CD14-positive monocyte (primary cell): ENCODE data around the gene ACSM3. TPM values are rescaled to one million over a fixed set of nuclear protein-coding genes. Genes with fewer than 3 reads are reported as not detected.
"Not testable (repeated sequence)": the region's sequence is repeated elsewhere in the genome, so short reads cannot be mapped to it uniquely, and the experiment has no call there.

Source experiments
- DNase-seq, 3 donors: peaks; one replicate each; pipeline ENCODE4 v3.0.0-alpha.2; 2011 to 2022
- H2AFZ ChIP-seq: 2 replicates; pipeline ENCODE4 v1.6.0; 2012; ENCODE audit warnings: mild to moderate bottlenecking, low read depth, low read length, inconsistent platforms; ENCODE audit not compliant: insufficient read depth, poor library complexity, severe bottlenecking
- H3K27ac ChIP-seq, 2 donors: 1 replicate in 1 of 2; 2 replicates in 1 of 2; pipeline ENCODE4 v1.5.1; 2012 to 2013; ENCODE audit warnings: low read length in 2 of 2, control low read depth in 1 of 2, inconsistent platforms in 1 of 2, low read depth in 1 of 2, mild to moderate bottlenecking in 1 of 2
- H3K27me3 ChIP-seq, 2 donors: one replicate each; pipeline versions ENCODE4 v1.6.0 to v1.6.1; 2011 to 2013; ENCODE audit warnings: low read length in 2 of 2; ENCODE audit not compliant: control insufficient read depth in 2 of 2, insufficient read depth in 2 of 2
- H3K36me3 ChIP-seq, 2 donors: replicated peaks in 1 of 2; 1 replicate in 1 of 2; 2 replicates in 1 of 2; pipeline versions ENCODE4 v1.5.1 to v1.6.1; 2012 to 2013; ENCODE audit warnings: low read length in 2 of 2, control low read depth in 1 of 2, inconsistent platforms in 1 of 2, mild to moderate bottlenecking in 1 of 2; ENCODE audit not compliant: insufficient read depth in 2 of 2, control insufficient read depth in 1 of 2
- H3K4me1 ChIP-seq, 2 donors: 1 replicate in 1 of 2; 2 replicates in 1 of 2; pipeline versions ENCODE4 v1.5.1 to v1.6.1; 2012 to 2013; ENCODE audit warnings: low read length in 2 of 2, control low read depth in 1 of 2, inconsistent platforms in 1 of 2, mild to moderate bottlenecking in 1 of 2, moderate library complexity in 1 of 2; ENCODE audit not compliant: insufficient read depth in 2 of 2, control insufficient read depth in 1 of 2
- H3K4me2 ChIP-seq: replicated peaks from 2 replicates; pipeline ENCODE3; 2012; ENCODE audit warnings: low read length, moderate library complexity, mild to moderate bottlenecking; ENCODE audit not compliant: poor library complexity, severe bottlenecking; ENCODE audit errors: extremely low read depth
- H3K4me3 ChIP-seq, 3 experiments: fragments of 200-600 bp in 1 of 3; sonication (generic) in 1 of 3; replicated peaks in 1 of 3; 1 replicate in 2 of 3; 2 replicates in 1 of 3; pipeline ENCODE4 v1.5.1; 2011 to 2013; ENCODE audit warnings: low read length in 3 of 3, mild to moderate bottlenecking in 3 of 3, control low read depth in 2 of 3, low read depth in 2 of 3, inconsistent platforms in 1 of 3, moderate library complexity in 1 of 3
- H3K79me2 ChIP-seq: 2 replicates; pipeline ENCODE4 v1.6.0; 2012; ENCODE audit warnings: mild to moderate bottlenecking, control low read depth, inconsistent platforms, low read length, moderate library complexity; ENCODE audit not compliant: insufficient read depth
- H3K9ac ChIP-seq: 2 replicates; pipeline ENCODE4 v1.6.0; 2017; ENCODE audit warnings: low read length, mild to moderate bottlenecking; ENCODE audit not compliant: insufficient read depth, poor library complexity, severe bottlenecking
- H3K9me3 ChIP-seq, 2 donors: replicated peaks in 1 of 2; 1 replicate in 1 of 2; 2 replicates in 1 of 2; pipeline versions ENCODE4 v1.5.1 to v1.6.1; 2012 to 2013; ENCODE audit warnings: low read length in 2 of 2, control low read depth in 1 of 2; ENCODE audit not compliant: control insufficient read depth in 1 of 2, insufficient read depth in 1 of 2
- H4K20me1 ChIP-seq: 2 replicates; pipeline ENCODE4 v1.6.0; 2012; ENCODE audit warnings: mild to moderate bottlenecking, low read length, control low read depth, moderate library complexity; ENCODE audit not compliant: insufficient read depth
- H3K27ac Mint-ChIP-seq, 7 donors: one replicate each; pipeline ENCODE4 v1.8.0; 2020; ENCODE audit warnings: mild to moderate bottlenecking in 7 of 7, mixed read lengths in 7 of 7, moderate library complexity in 6 of 7, inconsistent platforms in 2 of 7
- H3K27me3 Mint-ChIP-seq, 3 donors: one replicate each; pipeline ENCODE4 v1.8.0; 2021 to 2022; ENCODE audit warnings: low read depth in 3 of 3, mild to moderate bottlenecking in 3 of 3, mixed read lengths in 3 of 3, moderate library complexity in 3 of 3, inconsistent platforms in 1 of 3
- H3K36me3 Mint-ChIP-seq, 2 donors: one replicate each; pipeline ENCODE4 v1.8.0; 2020; ENCODE audit warnings: mixed read lengths in 2 of 2, inconsistent platforms in 1 of 2, mild to moderate bottlenecking in 1 of 2
- H3K4me1 Mint-ChIP-seq: one replicate; pipeline ENCODE4 v1.8.0; 2020; ENCODE audit warnings: mild to moderate bottlenecking, mixed read lengths
- H3K4me3 Mint-ChIP-seq, 2 donors: one replicate each; pipeline ENCODE4 v1.8.0; 2020; ENCODE audit warnings: mild to moderate bottlenecking in 2 of 2, mixed read lengths in 2 of 2, moderate library complexity in 1 of 2
- H3K9me3 Mint-ChIP-seq, 7 donors: one replicate each; pipeline ENCODE4 v1.8.0; 2020 to 2022; ENCODE audit warnings: mixed read lengths in 7 of 7, mild to moderate bottlenecking in 6 of 7, moderate library complexity in 6 of 7, inconsistent platforms in 2 of 7
- CTCF ChIP-seq: fragments of 200-600 bp; IDR thresholded peaks from one replicate; pipeline ENCODE4 v1.8.0; 2022; ENCODE audit warnings: antibody characterized with exemption, mild to moderate bottlenecking
- WGBS: methylation state at CpG from one replicate; pipeline ENCODE4 v1.1.5; 2013; ENCODE audit warnings: missing lambda C conversion rate; ENCODE audit not compliant: insufficient coverage; 5-methylcytosine and 5-hydroxymethylcytosine counted together
- intact Hi-C, 2 donors: fragments of 100-400 bp; cut with micrococcal nuclease; formaldehyde crosslinking; loops; one replicate each; pipeline versions ENCODE4 v1.15.0 to v1.15.1; 2023
- polyA plus RNA-seq, 3 donors: library from polyadenylated mRNA; depleted of rRNA in 1 of 3; unstranded in 2 of 3; stranded (reverse) in 1 of 3; fragments of 300-500 nt in 2 of 3; fragments of >200 nt in 1 of 3; fragmentation: Illumina TruSeq in 2 of 3; gene quantifications; 1 replicate in 2 of 3; 2 replicates in 1 of 3; pipeline ENCODE4 v1.2.3, GENCODE V29; 2012 to 2021

The ACSM3 gene
- polyA plus RNA-seq, 3 donors = 1.6 to 5.1 (median 1.9) TPM

- Histone ChIP-seq H3K4me2 (peak overlapping the region; percentile 89), H3K27me3 (no peaks in the 10 kb centered on the region), H3K36me3 (no peaks in the 10 kb centered on the region), H4K20me1 (no peaks in the 10 kb centered on the region), H3K4me3 (peak overlapping the region in 1 of 3 experiments; percentile 95), H3K9ac (no peak overlapping the region), H3K4me1 (peaks cover 11 to 20% of the 10 kb centered on the region in 2 donors), H2AFZ (peak overlapping the region; percentile 94), H3K9me3 (peaks cover 0 to 4% of the 10 kb centered on the region in 2 donors), H3K27ac (peak overlapping the region in 1 of 2 donors; percentile 93), H3K79me2 (no peaks in the 10 kb centered on the region)
- peaks cover 13% of the 10 kb centered on the region for H3K4me1 Mint-ChIP-seq
- DNase-seq = no peak
- H3K36me3 Mint-ChIP-seq = peaks cover 3 to 20% of the 10 kb centered on the region in 2 donors
- intact Hi-C loops = no loop called here
- peaks cover 7 to 25% (median 10%) of the 10 kb centered on the region in 7 donors for H3K9me3 Mint-ChIP-seq
- peak overlapping the region in 1 of 2 donors; percentile 84 for H3K4me3 Mint-ChIP-seq
- TF ChIP-seq CTCF = no peak
- H3K27ac Mint-ChIP-seq = no peak overlapping the region
- H3K27me3 Mint-ChIP-seq = no peaks in the 10 kb centered on the region
- no CpG with 5 or more reads among the region's 3 CpGs for WGBS
These were observed 1.2 kb upstream of the ACSM3 start for GRCh38 chr16:20762404-20763123.

GRCh38 chr16:20764448-20764847 lies 634 bp downstream of the ACSM3 start:
- H3K36me3 Mint-ChIP-seq = peaks cover 3 to 17% of the 10 kb centered on the region in 2 donors
- H3K27me3 ChIP-seq, H3K9me3 ChIP-seq, H3K9ac ChIP-seq, H3K27me3 Mint-ChIP-seq, intact Hi-C loops, H3K4me3 ChIP-seq, H3K79me2 ChIP-seq, H3K27ac Mint-ChIP-seq, H3K36me3 ChIP-seq, H4K20me1 ChIP-seq, H2AFZ ChIP-seq, DNase-seq, H3K4me3 Mint-ChIP-seq: not testable (repeated sequence)
- Histone ChIP-seq H3K27ac (peak overlapping the region in 1 of 2 donors; percentile 93), H3K4me2 (peak overlapping the region; percentile 89), H3K4me1 (peaks cover 11 to 20% of the 10 kb centered on the region in 2 donors)
- WGBS = no CpG with 5 or more reads among the region's 1 CpG
- peaks cover 13% of the 10 kb centered on the region for H3K4me1 Mint-ChIP-seq
- H3K9me3 Mint-ChIP-seq = peaks cover 4 to 17% (median 7%) of the 10 kb centered on the region in 7 donors
